HG02885 (cell line): ENCODE data around the gene QRICH2.
"Not testable (repeated sequence)": the region's sequence is repeated elsewhere in the genome, so short reads cannot be mapped to it uniquely, and the experiment has no call there.

Experiments
- ATAC-seq: cut with Tn5 transposase; IDR thresholded peaks from one replicate; pipeline ENCODE4 v1.9.1; 2021; ENCODE audit warnings: mild to moderate bottlenecking; ENCODE audit not compliant: unreplicated experiment, poor library complexity

QRICH2 gene

GRCh38 chr17:76233588-76234353 is 74.3 kb downstream of the QRICH2 start:
- ATAC-seq: no peak

- ATAC-seq: no peak
Measured at GRCh38 chr17:76232342-76232741, 75.7 kb downstream of the QRICH2 start.

- ATAC-seq: not testable (repeated sequence)
Measured at GRCh38 chr17:76226749-76227148, 81.3 kb downstream of the QRICH2 start.

GRCh38 chr17:76225373-76226086 is 82.5 kb downstream of the QRICH2 start:
- not testable (repeated sequence) for ATAC-seq
